ENCODE measurements around the gene ARHGEF28.

ARHGEF28 gene

DNA sequence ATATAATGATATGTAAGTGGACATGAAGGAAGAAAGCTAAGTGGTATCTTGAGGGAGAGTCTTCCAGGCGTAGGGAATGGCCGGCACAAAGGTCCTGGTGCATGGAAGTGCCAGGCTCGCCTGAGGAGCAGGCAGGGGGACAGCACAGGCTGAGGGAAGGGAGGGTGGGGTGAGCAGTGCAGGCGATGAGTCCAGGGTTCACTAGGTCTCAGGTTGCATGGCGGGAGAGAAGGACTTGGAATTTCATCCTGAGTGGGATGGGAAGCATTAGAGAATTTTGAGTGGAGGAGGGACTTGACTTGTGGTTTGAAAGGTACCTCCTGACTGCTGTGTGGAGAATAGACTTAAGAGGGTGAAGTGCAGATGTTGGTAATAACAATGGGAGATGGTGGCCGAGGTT is 268.9 kb downstream of the ARHGEF28 start:
- Histone ChIP-seq H3K9me2 (replicated peaks; ENCODE audit: control insufficient read depth, low read length) (no peaks in the 10 kb centered on the region), H3K9me3 (ENCODE audit: control insufficient read depth, insufficient read depth, low read length) (no peaks in the 10 kb centered on the region), H3K4me1 (ENCODE audit: control insufficient read depth, low read length) (no peaks in the 10 kb centered on the region), H3K4me2 (ENCODE audit: low read length) (no peak overlapping the region), H3K36me3 (ENCODE audit: control insufficient read depth, low read length) (no peaks in the 10 kb centered on the region), H3K27ac (ENCODE audit: low read depth, low read length) (no peak overlapping the region), H3K4me3 (ENCODE audit: low read length) (no peak overlapping the region), H3F3A (ENCODE audit: control insufficient read depth, insufficient read depth) (no peaks in the 10 kb centered on the region), H3K27me3 (ENCODE audit: control insufficient read depth, low read length) (peaks cover 30% of the 10 kb centered on the region), H3K79me2 (ENCODE audit: control insufficient read depth, low read length) (no peaks in the 10 kb centered on the region), H4K20me1 (ENCODE audit: control insufficient read depth, insufficient read depth, low read depth, low read length) (no peaks in the 10 kb centered on the region)
- TF ChIP-seq, protein P1, sequence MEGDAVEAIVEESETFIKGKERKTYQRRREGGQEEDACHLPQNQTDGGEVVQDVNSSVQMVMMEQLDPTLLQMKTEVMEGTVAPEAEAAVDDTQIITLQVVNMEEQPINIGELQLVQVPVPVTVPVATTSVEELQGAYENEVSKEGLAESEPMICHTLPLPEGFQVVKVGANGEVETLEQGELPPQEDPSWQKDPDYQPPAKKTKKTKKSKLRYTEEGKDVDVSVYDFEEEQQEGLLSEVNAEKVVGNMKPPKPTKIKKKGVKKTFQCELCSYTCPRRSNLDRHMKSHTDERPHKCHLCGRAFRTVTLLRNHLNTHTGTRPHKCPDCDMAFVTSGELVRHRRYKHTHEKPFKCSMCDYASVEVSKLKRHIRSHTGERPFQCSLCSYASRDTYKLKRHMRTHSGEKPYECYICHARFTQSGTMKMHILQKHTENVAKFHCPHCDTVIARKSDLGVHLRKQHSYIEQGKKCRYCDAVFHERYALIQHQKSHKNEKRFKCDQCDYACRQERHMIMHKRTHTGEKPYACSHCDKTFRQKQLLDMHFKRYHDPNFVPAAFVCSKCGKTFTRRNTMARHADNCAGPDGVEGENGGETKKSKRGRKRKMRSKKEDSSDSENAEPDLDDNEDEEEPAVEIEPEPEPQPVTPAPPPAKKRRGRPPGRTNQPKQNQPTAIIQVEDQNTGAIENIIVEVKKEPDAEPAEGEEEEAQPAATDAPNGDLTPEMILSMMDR (IDR thresholded peaks at IDR 0.05; ENCODE audit: low read depth, low read length, poor library complexity, severe bottlenecking), result no peak
- TF ChIP-seq EZH2phosphoT487 (IDR thresholded peaks at IDR 0.05; ENCODE audit: borderline replicate concordance, low read length), result no peak

DNA sequence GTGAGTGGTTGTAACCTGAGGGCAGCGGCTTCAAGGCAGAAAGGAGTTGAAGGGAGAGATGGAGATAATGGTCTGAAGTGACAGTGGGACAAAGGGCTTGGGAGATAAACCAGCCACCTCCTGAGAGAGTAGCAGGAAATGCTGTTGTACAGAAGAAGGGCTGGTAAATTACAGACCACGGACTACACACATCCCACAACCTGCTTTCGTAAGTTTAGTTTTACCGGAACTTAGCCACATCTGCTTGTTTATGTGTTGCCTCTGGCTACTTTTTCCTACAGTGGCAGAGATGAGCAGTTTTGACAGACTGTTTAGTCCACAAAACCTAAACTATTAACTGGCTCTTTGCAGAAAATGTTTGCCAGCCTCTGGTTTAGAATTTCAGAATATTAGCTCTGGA is 269.5 kb downstream of the ARHGEF28 start:
- Histone ChIP-seq H4K20me1 (ENCODE audit: control insufficient read depth, insufficient read depth, low read depth, low read length) (no peaks in the 10 kb centered on the region), H3K4me2 (ENCODE audit: low read length) (no peak overlapping the region)

DNA sequence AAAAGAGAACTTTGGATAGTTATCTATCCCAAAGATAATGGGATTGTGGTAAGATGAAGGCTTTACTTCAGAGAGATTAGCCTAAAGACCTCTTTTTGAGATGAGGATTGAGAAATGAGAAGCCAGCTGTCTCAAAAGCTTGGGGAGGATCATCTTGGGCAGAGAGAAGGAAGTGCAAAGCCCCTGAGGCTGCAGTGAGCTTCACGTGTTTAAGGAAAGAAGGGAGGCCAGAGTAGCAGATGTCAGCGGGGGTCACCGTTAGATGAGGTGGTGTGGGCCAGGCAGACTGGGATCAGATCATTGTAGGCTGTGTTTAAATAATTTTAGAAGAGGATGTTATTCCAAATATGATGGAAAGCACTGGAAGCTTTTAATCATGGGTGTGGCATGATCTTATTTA is 270.1 kb downstream of the ARHGEF28 start:
- H3K9me2 ChIP-seq (replicated peaks; ENCODE audit: control insufficient read depth, low read length), result no peaks in the 10 kb centered on the region

More for the DNA sequence above, 269.5 kb downstream of the ARHGEF28 start:
- TF ChIP-seq, protein P1 (IDR thresholded peaks at IDR 0.05; ENCODE audit: low read depth, low read length, poor library complexity, severe bottlenecking), result no peak
- TF ChIP-seq EZH2phosphoT487 (IDR thresholded peaks at IDR 0.05; ENCODE audit: borderline replicate concordance, low read length), result no peak
- no peak overlapping the region for H3K4me3 ChIP-seq (ENCODE audit: low read length)
- H3K27ac ChIP-seq (ENCODE audit: low read depth, low read length), result no peak overlapping the region
- no peaks in the 10 kb centered on the region for H3K9me3 ChIP-seq (ENCODE audit: control insufficient read depth, insufficient read depth, low read length)
- H3K36me3 ChIP-seq (ENCODE audit: control insufficient read depth, low read length), result no peaks in the 10 kb centered on the region
- no peaks in the 10 kb centered on the region for H3K79me2 ChIP-seq (ENCODE audit: control insufficient read depth, low read length)
- H3K9me2 ChIP-seq (replicated peaks; ENCODE audit: control insufficient read depth, low read length), result no peaks in the 10 kb centered on the region
- H3K4me1 ChIP-seq (ENCODE audit: control insufficient read depth, low read length), result no peaks in the 10 kb centered on the region
- no peaks in the 10 kb centered on the region for H3F3A ChIP-seq (ENCODE audit: control insufficient read depth, insufficient read depth)
- peaks cover 30% of the 10 kb centered on the region for H3K27me3 ChIP-seq (ENCODE audit: control insufficient read depth, low read length)

More for the DNA sequence above, 270.1 kb downstream of the ARHGEF28 start:
- no peaks in the 10 kb centered on the region for H3F3A ChIP-seq (ENCODE audit: control insufficient read depth, insufficient read depth)
- H3K4me3 ChIP-seq (ENCODE audit: low read length), result no peak overlapping the region
- H3K27ac ChIP-seq (ENCODE audit: low read depth, low read length), result no peak overlapping the region
- H3K36me3 ChIP-seq (ENCODE audit: control insufficient read depth, low read length), result no peaks in the 10 kb centered on the region
- no peaks in the 10 kb centered on the region for H4K20me1 ChIP-seq (ENCODE audit: control insufficient read depth, insufficient read depth, low read depth, low read length)
- no peaks in the 10 kb centered on the region for H3K79me2 ChIP-seq (ENCODE audit: control insufficient read depth, low read length)
- no peaks in the 10 kb centered on the region for H3K9me3 ChIP-seq (ENCODE audit: control insufficient read depth, insufficient read depth, low read length)
- no peak overlapping the region for H3K4me2 ChIP-seq (ENCODE audit: low read length)
- TF ChIP-seq EZH2phosphoT487 (IDR thresholded peaks at IDR 0.05; ENCODE audit: borderline replicate concordance, low read length), result no peak
- TF ChIP-seq, protein P1 (IDR thresholded peaks at IDR 0.05; ENCODE audit: low read depth, low read length, poor library complexity, severe bottlenecking), result no peak
- peaks cover 35% of the 10 kb centered on the region for H3K27me3 ChIP-seq (ENCODE audit: control insufficient read depth, low read length)
- H3K4me1 ChIP-seq (ENCODE audit: control insufficient read depth, low read length), result no peaks in the 10 kb centered on the region

Data from DOHH2 (cell line).